ENCODE results near the gene TMEM54. TPM values are rescaled to one million over a fixed set of nuclear protein-coding genes. Genes with fewer than 3 reads are reported as not detected.

TMEM54 gene
- total and polyA plus RNA-seq, 2 experiments from 2014 or later = 11.2 to 11.7 TPM

- DNase-seq (ENCODE audit: low spot score) = no peak
- Histone ChIP-seq H3K27ac (ENCODE audit: low read depth) (no peak overlapping the region), H3K4me2 (no peak overlapping the region), H3K79me2 (replicated peaks; ENCODE audit: insufficient read depth) (no peaks in the 10 kb centered on the region), H3K4me3 (no peak overlapping the region), H2AFZ (no peak overlapping the region), H3K36me3 (ENCODE audit: insufficient read depth) (no peaks in the 10 kb centered on the region), H3K4me1 (ENCODE audit: insufficient read depth) (peaks cover 10% of the 10 kb centered on the region; the same call in 1 of the 2 replicates), H3F3A (replicated peaks; ENCODE audit: low read depth) (peaks cover 7% of the 10 kb centered on the region; the same call in 1 of the 2 replicates), H4K20me1 (replicated peaks; ENCODE audit: insufficient read depth) (no peaks in the 10 kb centered on the region; the same call in 1 of the 2 replicates), H3K9me2 (ENCODE audit: insufficient read depth) (no peaks in the 10 kb centered on the region), H3K27me3 (ENCODE audit: insufficient read depth) (peaks cover 44% of the 10 kb centered on the region)
- H3K4me3 Mint-ChIP-seq = peak overlapping the region; percentile 75; the same call in 1 of the 3 replicates
- TF ChIP-seq ETS1 (IDR thresholded peaks at IDR 0.05) = no peak
- TF ChIP-seq REST (IDR thresholded peaks at IDR 0.05; ENCODE audit: unreplicated experiment) = no peak
- TF ChIP-seq NANOG (IDR thresholded peaks at IDR 0.05; ENCODE audit: borderline replicate concordance) = no peak
- TF ChIP-seq EZH2 (IDR thresholded peaks at IDR 0.05; ENCODE audit: low read depth, unreplicated experiment) = no peak
- no peak for TF ChIP-seq ZNF114 (CRISPR knock-in tag; IDR thresholded peaks at IDR 0.05)
- TF ChIP-seq STAT1 (IDR thresholded peaks at IDR 0.05; ENCODE audit: unreplicated experiment) = no peak
- TF ChIP-seq POLR2AphosphoS5 (IDR thresholded peaks at IDR 0.05; ENCODE audit: low read depth) = no peak
- no peak for TF ChIP-seq ZNF462 (CRISPR knock-in tag; IDR thresholded peaks at IDR 0.05)
- no peak for TF ChIP-seq EZH2phosphoT487 (IDR thresholded peaks at IDR 0.05; ENCODE audit: unreplicated experiment)
- no peak for TF ChIP-seq CTCF (conservative IDR thresholded peaks at IDR 0.05; ENCODE audit: low read depth in 2 of 2)
- TF ChIP-seq ZNF331 (CRISPR knock-in tag; IDR thresholded peaks at IDR 0.05; ENCODE audit: low read depth) = no peak
- no peak for TF ChIP-seq JUNB (IDR thresholded peaks at IDR 0.05; ENCODE audit: unreplicated experiment)
- no peak for TF ChIP-seq CREB1 (CRISPR knock-in tag; IDR thresholded peaks at IDR 0.05; ENCODE audit: low read depth)
- peaks cover 5% of the 10 kb centered on the region; the same call in 2 of the 3 replicates for H3K9me3 Mint-ChIP-seq
- ATAC-seq = no peak
- H3K27me3 Mint-ChIP-seq (ENCODE audit: insufficient read depth, low read depth, poor library complexity) = peaks cover 32% of the 10 kb centered on the region
- peaks cover 14% of the 10 kb centered on the region for H3K4me1 Mint-ChIP-seq
- no peak overlapping the region for H3K27ac Mint-ChIP-seq
- H3K36me3 Mint-ChIP-seq (ENCODE audit: low read depth) = peaks cover 8% of the 10 kb centered on the region; the same call in 1 of the 3 replicates
These were observed 9.6 kb downstream of the TMEM54 start for GRCh38 chr1:32891630-32892029.
